DMS79 treated with DMSO at 0.1 percent for 48 hours (cell line): Measurements from ENCODE around the gene YTHDF1.

Source experiments
- DNase-seq: peaks from one replicate; lab custom pipeline; 2025; lab: John Stamatoyannopoulos, UW

The YTHDF1 gene

GRCh38 chr20:63185215-63185796, 30.6 kb downstream of the YTHDF1 start:
- DNase-seq: no peak

- DNase-seq: peak; percentile 65
Observed at GRCh38 chr20:63183422-63184146, 32.3 kb downstream of the YTHDF1 start.

- no peak for DNase-seq
Observed at GRCh38 chr20:63182946-63183415, 33.0 kb downstream of the YTHDF1 start.

- no peak for DNase-seq
Observed at GRCh38 chr20:63182425-63182824, 33.5 kb downstream of the YTHDF1 start.

- DNase-seq: no peak
Observed at GRCh38 chr20:63181226-63181625, 34.7 kb downstream of the YTHDF1 start.

- DNase-seq: no peak
Observed at GRCh38 chr20:63180569-63181185, 35.3 kb downstream of the YTHDF1 start.

GRCh38 chr20:63179687-63180568, 36.0 kb downstream of the YTHDF1 start:
- no peak for DNase-seq

GRCh38 chr20:63178889-63179686, 36.8 kb downstream of the YTHDF1 start:
- peak; percentile 81 for DNase-seq

- no peak for DNase-seq
Observed at GRCh38 chr20:63178446-63178820, 37.5 kb downstream of the YTHDF1 start.

- DNase-seq: no peak
Observed at GRCh38 chr20:63177785-63178445, 38.0 kb downstream of the YTHDF1 start.

GRCh38 chr20:63177134-63177784, 38.7 kb downstream of the YTHDF1 start:
- DNase-seq: no peak

- peak; percentile 41 for DNase-seq
Observed at GRCh38 chr20:63176427-63177133, 39.4 kb downstream of the YTHDF1 start.

- DNase-seq: no peak
Observed at GRCh38 chr20:63176034-63176426, 39.9 kb downstream of the YTHDF1 start.

GRCh38 chr20:63175038-63175895, 40.7 kb downstream of the YTHDF1 start:
- DNase-seq: peak; percentile 49

- DNase-seq: peak; percentile 49
Observed at GRCh38 chr20:63174309-63175037, 41.5 kb downstream of the YTHDF1 start.

- DNase-seq: no peak
Observed at GRCh38 chr20:63173552-63174191, 42.3 kb downstream of the YTHDF1 start.

- DNase-seq: peak; percentile 25
Observed at GRCh38 chr20:63172726-63173125, 43.2 kb downstream of the YTHDF1 start.

GRCh38 chr20:63171991-63172390, 43.9 kb downstream of the YTHDF1 start:
- no peak for DNase-seq
